Adipocyte (in vitro differentiated cells): ENCODE results near the gene BMPR1B.

Experiments
- DNase-seq: peaks from one replicate; pipeline ENCODE4 v3.0.0-alpha.2; 2015; ENCODE audit warnings: low read depth
- H3K27me3 ChIP-seq: replicated peaks from 2 replicates; pipeline ENCODE4 v1.7.0; 2013; ENCODE audit warnings: mild to moderate bottlenecking, low read length, moderate library complexity; ENCODE audit not compliant: control insufficient read depth, insufficient read depth
- H3K36me3 ChIP-seq: 2 replicates; pipeline ENCODE4 v1.7.0; 2013; ENCODE audit warnings: low read length, mild to moderate bottlenecking, moderate library complexity; ENCODE audit not compliant: control insufficient read depth, insufficient read depth, severe bottlenecking
- H3K4me1 ChIP-seq: 2 replicates; pipeline ENCODE4 v1.7.0; 2013; ENCODE audit warnings: mild to moderate bottlenecking, low read length, moderate library complexity; ENCODE audit not compliant: control insufficient read depth, insufficient read depth
- H3K4me3 ChIP-seq: 2 replicates; pipeline ENCODE4 v1.7.0; 2013; ENCODE audit warnings: mild to moderate bottlenecking, low read length, moderate library complexity
- H3K9ac ChIP-seq: 2 replicates; pipeline ENCODE4 v1.7.0; 2013; ENCODE audit warnings: mild to moderate bottlenecking, low read length, moderate library complexity
- H3K9me3 ChIP-seq: 2 replicates; pipeline ENCODE4 v1.7.0; 2013; ENCODE audit warnings: mild to moderate bottlenecking, low read length, moderate library complexity; ENCODE audit not compliant: control insufficient read depth

Gene BMPR1B

DNA sequence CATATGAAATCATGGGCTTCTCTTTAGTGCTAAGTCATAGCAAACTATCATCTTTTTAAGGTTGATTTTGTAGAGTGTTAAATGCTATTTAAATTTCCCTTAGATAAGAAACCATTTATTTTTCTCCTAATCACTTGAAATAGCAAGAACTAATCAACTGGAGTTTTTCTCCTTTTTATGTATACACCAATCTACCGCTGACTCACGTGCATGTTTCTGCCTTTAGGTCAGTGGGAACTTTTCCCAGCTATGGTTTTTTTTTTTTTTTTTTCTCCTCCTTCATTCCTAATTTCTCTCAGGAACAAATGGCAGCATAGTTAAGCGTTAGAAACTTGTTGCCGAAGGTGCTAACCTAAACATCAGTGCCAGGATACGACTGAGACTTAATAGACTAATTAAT, 176.4 kb downstream of the BMPR1B start:
- Histone ChIP-seq H3K4me3 (peak overlapping the region; percentile 35), H3K9me3 (no peaks in the 10 kb centered on the region), H3K9ac (no peak overlapping the region), H3K36me3 (no peaks in the 10 kb centered on the region), H3K27me3 (no peaks in the 10 kb centered on the region), H3K4me1 (peaks cover 13% of the 10 kb centered on the region)
- DNase-seq, result peak; percentile 38

DNA sequence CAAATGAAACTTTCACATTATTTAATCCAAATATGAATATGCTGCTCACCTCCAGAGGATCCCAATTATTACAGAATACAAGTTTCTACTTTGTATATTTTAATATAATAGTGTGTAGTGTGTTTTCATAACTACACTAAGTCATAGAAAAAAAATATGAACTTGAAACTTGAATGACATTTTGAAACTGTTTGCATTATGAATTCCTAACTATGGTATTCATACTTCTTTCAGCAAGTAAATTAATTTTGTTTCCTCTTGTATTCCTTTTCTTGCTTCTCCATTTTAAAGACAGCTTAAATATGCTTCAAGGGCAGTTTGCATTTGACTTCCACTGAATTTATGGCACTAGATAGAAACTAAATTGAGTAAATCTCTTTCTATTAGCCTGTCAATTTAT, 177.1 kb downstream of the BMPR1B start:
- Histone ChIP-seq H3K4me3 (peak overlapping the region; percentile 35), H3K9ac (no peak overlapping the region), H3K36me3 (no peaks in the 10 kb centered on the region), H3K4me1 (peaks cover 18% of the 10 kb centered on the region), H3K9me3 (no peaks in the 10 kb centered on the region), H3K27me3 (no peaks in the 10 kb centered on the region)
- DNase-seq, result peak; percentile 57

DNA sequence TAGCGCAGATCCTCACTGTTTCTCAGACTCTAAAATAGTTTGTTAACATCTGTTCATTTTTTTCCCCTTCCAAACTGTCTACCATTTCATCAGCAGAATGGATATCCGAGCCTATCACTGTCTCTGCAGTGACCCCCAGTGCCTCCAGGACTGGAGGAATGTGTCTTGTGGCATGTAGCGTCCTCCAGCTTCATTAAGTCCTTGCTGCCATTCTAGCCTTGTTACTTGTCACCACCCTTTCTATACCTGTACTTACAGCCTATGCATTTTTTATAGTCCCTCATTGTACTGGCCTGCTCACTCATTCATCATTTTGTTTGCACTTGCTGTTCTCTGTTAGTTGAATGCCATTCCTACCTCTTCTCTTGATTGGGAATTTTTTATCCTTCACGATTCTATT, 179.1 kb downstream of the BMPR1B start:
- Histone ChIP-seq H3K4me1 (peaks cover 19% of the 10 kb centered on the region), H3K9ac (no peak overlapping the region), H3K27me3 (no peaks in the 10 kb centered on the region), H3K9me3 (no peaks in the 10 kb centered on the region), H3K4me3 (no peak overlapping the region), H3K36me3 (no peaks in the 10 kb centered on the region)
- no peak for DNase-seq

DNA sequence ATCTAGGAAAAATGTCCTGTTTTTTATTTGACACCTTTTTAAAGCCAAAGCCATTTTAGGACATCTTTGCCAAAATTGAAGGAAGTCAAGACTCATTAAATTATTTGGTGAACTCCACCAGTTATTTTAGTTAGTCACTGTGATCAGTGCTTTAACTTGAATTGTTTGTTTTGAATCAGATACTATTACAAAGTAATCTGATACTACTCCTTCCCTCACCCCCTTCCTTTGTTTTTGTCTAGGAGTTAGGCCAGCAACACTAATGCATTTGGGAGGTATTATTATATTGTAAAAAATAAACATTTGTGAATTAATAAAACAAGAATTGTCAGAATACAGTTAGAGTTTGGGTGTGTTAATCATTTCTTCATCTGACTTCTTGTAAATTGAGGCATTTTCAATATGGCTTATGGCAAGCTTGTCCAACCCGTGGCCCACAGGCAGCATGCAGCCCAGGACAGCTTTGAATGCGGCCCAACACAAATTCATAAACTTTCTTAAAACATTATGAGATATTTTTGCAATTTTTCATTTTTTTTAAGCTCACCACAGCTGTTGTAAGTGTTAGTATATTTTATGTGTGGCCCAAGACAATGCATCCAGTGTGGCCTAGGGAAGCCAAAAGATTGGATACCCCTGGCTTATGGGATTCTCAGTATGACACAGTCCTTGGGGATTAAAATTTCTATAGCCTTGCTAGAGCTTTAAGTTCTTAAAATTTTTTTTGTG, 182.2 kb downstream of the BMPR1B start:
- peak; percentile 65 for DNase-seq
- no peak overlapping the region for H3K9ac ChIP-seq

DNA sequence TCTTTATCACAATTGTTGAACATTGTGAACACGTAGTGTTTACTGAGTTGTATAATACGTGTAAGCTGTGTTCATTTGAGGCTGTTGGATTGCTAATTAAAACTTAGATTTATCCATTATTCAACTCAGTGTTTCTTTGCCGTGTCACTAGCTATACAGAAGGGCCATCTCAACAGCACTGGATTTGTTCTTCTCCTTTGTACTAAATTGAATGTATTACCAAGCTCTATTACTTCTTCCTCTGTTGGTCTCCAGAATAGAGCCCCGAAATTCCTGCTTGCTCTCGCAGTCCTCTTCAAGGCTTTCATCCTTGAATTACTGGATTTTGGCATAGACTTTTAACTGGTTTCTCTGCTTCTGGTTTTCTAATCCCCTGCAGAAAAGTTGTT, 182.8 kb downstream of the BMPR1B start:
- H3K36me3 ChIP-seq, result no peaks in the 10 kb centered on the region
- no peak for DNase-seq
- no peak overlapping the region for H3K9ac ChIP-seq
- peaks cover 8% of the 10 kb centered on the region for H3K4me1 ChIP-seq
- no peaks in the 10 kb centered on the region for H3K27me3 ChIP-seq
- no peaks in the 10 kb centered on the region for H3K9me3 ChIP-seq
- H3K4me3 ChIP-seq, result no peak overlapping the region

More for the DNA sequence above, 182.2 kb downstream of the BMPR1B start:
- Histone ChIP-seq H3K36me3 (no peaks in the 10 kb centered on the region), H3K9me3 (no peaks in the 10 kb centered on the region), H3K4me3 (no peak overlapping the region), H3K27me3 (no peaks in the 10 kb centered on the region), H3K4me1 (peaks cover 14% of the 10 kb centered on the region)

DNA sequence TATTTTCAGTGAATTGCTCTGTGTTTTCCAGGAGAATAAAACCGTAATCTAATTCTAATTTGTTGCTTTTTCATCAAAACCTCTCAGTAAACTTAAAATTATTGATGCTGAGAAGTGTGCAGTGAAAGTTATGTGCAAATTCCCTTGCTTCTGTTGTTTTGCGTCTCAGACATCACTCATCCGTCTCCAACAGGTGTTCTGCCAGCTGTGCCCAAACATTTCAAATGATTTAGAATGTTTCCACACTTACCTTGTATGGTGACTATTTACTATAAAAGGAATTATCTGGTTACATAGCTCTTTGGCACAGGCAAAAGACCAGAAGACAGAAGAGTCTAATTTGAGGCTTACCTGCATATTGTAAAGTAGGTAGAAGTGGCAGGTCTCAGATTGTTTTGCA, 184.0 kb downstream of the BMPR1B start:
- peaks cover 6% of the 10 kb centered on the region for H3K4me1 ChIP-seq
- no peak overlapping the region for H3K9ac ChIP-seq
- DNase-seq, result no peak
- no peaks in the 10 kb centered on the region for H3K27me3 ChIP-seq
- H3K4me3 ChIP-seq, result no peak overlapping the region
- no peaks in the 10 kb centered on the region for H3K36me3 ChIP-seq
- H3K9me3 ChIP-seq, result no peaks in the 10 kb centered on the region

DNA sequence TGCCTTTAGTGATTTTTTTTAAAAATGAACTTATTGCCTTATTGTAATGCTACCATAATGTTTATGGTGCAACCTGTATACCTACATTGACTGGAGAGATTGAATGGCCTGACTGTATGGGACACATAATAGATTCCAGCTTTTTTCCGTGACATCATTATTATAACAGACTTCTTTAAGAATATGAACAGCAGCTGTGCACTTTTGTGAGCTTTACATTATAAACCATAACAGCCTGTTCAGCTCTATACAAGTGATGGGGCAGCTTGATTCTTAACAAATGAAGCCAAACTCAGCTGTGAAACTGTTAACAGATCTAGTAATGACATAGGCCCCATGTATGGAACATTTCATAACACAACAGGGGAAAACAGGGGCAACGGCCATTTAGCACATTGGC, 187.0 kb downstream of the BMPR1B start:
- no peaks in the 10 kb centered on the region for H3K9me3 ChIP-seq
- no peak overlapping the region for H3K4me3 ChIP-seq
- H3K4me1 ChIP-seq, result peaks cover 2% of the 10 kb centered on the region
- no peak for DNase-seq
- no peak overlapping the region for H3K9ac ChIP-seq
- no peaks in the 10 kb centered on the region for H3K36me3 ChIP-seq
- no peaks in the 10 kb centered on the region for H3K27me3 ChIP-seq

DNA sequence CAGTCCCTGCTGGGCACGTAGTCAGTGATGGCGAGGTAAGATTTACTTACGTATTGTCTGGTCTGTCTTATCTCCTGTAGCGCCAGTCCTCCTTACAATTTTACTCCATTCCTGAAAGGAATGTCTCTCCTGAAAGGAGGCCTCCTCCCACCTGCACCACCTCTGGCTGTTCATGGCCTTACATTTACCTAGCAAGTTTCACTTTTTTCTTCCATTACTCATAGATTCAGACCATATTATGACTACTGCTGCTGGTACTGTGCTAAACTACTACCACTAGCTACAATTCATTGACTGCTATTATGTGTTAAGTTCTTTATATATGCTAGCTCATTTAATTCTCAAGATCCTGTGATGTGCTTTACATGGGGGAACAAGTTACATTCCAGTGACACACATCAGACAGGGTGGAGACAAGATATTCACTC, 189.9 kb downstream of the BMPR1B start:
- no peaks in the 10 kb centered on the region for H3K36me3 ChIP-seq
- no peak overlapping the region for H3K4me3 ChIP-seq
- no peak overlapping the region for H3K9ac ChIP-seq
- no peak for DNase-seq
- no peaks in the 10 kb centered on the region for H3K4me1 ChIP-seq
- H3K9me3 ChIP-seq, result no peaks in the 10 kb centered on the region
- no peaks in the 10 kb centered on the region for H3K27me3 ChIP-seq

DNA sequence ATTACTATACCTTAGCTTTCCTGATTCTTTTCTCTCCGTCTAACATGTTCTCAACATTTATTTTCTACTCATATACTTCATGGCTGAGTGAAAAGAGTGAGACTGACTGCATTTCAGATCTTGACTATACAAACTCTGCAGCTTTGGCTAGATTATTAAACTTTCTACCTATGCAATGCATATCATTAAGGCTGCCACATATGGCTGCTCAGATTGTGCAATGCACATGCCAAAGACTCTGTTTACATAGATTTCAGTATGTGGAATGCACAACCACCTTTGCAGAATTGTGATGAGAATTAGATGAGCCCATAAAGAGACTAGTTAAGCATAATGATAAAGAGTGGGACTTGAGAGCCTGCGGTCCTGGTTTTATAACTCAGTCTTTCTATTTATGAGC, 196.5 kb downstream of the BMPR1B start:
- H3K9me3 ChIP-seq, result no peaks in the 10 kb centered on the region
- no peak for DNase-seq
- no peak overlapping the region for H3K4me3 ChIP-seq
- no peak overlapping the region for H3K9ac ChIP-seq
- H3K36me3 ChIP-seq, result no peaks in the 10 kb centered on the region
- peaks cover 4% of the 10 kb centered on the region for H3K4me1 ChIP-seq
- no peaks in the 10 kb centered on the region for H3K27me3 ChIP-seq

DNA sequence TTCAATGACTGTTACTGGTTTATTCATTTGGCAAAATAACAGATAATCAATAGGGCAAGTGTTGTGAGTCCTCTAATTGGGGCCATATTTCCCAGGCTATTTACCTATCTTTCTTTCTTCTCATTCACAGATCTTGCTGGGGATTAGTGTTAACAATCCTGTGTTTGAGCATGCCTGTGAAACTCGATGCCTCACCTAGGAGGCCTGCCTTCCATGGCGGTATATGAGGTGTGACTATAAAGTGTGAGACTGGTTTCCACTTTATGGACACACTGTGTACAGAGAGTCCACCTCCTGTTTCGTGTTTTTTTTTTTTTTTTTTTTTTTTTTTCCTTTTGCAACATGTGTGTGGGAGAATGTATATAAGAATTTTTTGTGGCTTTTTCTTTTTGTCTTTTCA, 199.3 kb downstream of the BMPR1B start:
- Histone ChIP-seq H3K36me3 (no peaks in the 10 kb centered on the region), H3K27me3 (no peaks in the 10 kb centered on the region), H3K4me3 (no peak overlapping the region), H3K9me3 (no peaks in the 10 kb centered on the region), H3K9ac (no peak overlapping the region), H3K4me1 (peaks cover 29% of the 10 kb centered on the region)
- no peak for DNase-seq

DNA sequence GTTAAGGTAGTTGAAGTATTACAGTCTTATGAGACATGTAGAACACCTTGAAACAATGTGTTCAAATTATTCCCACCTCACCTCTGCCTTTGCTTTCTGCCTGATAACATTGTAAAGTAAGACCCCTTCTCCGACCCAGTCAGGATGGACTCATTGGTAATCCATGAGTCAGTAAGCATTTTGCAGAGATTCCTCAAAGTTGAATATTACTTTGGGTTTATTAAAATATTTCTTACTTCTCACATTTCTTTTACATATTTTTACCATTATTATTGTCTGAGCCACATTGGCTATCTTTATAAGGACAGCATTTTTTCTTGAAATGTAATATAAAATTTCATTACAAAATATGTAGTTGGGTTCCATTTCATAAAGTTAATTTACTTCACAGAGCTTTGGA, 201.6 kb downstream of the BMPR1B start:
- H3K9me3 ChIP-seq, result peaks cover 4% of the 10 kb centered on the region
- no peak overlapping the region for H3K4me3 ChIP-seq
- no peaks in the 10 kb centered on the region for H3K36me3 ChIP-seq
- no peaks in the 10 kb centered on the region for H3K27me3 ChIP-seq
- peaks cover 29% of the 10 kb centered on the region for H3K4me1 ChIP-seq
- DNase-seq, result peak; percentile 22
- H3K9ac ChIP-seq, result no peak overlapping the region

DNA sequence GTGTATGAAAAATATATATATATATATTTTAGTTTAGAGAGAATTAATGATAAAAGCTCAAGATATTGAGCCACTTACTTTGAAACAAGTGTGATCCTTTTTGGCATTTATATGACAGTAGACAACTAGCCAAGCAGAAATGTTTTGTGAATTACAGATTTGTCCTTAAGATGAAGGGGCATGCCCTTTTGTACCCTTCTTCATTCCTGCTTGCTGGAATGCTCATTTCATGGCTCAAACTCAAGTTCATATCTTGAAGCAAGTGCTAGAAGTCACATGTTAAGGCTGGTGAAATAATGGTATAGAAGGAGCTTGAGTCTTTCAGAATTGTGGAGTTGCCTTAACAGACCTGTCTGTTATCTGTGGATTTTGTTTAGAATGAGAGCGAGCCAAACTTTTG, 203.0 kb downstream of the BMPR1B start:
- Histone ChIP-seq H3K9me3 (peaks cover 4% of the 10 kb centered on the region), H3K4me3 (peak overlapping the region; percentile 33), H3K4me1 (peaks cover 32% of the 10 kb centered on the region), H3K36me3 (no peaks in the 10 kb centered on the region), H3K27me3 (no peaks in the 10 kb centered on the region), H3K9ac (peak overlapping the region; percentile 73)
- DNase-seq, result peak; percentile 25
